Loucy (cell line): Measurements from ENCODE around the gene GDF2.

Experiments
- EZH2phosphoT487 ChIP-seq: fragments of 200-600 bp; IDR thresholded peaks from 2 replicates; pipeline ENCODE4 v1.6.1; 2018; ENCODE audit warnings: antibody characterized with exemption, mild to moderate bottlenecking, moderate library complexity, borderline replicate concordance
- TF ChIP-seq, protein P1 (sequence below): fragments of 200-600 bp; sonication (generic); conservative IDR thresholded peaks from 2 replicates; pipeline ENCODE4 v1.5.1; 2014; ENCODE audit warnings: mild to moderate bottlenecking, antibody characterized with exemption, low read length

DNA sequence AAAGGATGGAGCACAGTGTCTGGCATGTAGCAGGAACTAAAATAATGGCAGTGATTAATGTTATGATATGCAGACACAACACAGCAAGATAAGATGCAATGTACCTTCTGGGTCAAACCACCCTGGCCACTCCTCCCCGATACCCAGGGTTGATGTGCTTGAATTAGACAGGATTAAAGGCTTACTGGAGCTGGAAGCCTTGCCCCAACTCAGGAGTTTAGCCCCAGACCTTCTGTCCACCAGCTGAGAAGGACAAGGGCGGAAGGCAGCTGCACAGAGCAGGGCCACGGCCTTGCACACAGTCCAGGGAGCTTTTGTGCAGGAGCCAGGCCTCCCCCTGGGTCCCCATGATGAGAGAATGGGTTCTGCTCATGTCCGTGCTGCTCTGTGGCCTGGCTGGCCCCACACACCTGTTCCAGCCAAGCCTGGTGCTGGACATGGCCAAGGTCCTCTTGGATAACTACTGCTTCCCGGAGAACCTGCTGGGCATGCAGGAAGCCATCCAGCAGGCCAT is 25.9 kb downstream of the GDF2 start, which contains the start of gene RBP3:
- TF ChIP-seq, protein P1, sequence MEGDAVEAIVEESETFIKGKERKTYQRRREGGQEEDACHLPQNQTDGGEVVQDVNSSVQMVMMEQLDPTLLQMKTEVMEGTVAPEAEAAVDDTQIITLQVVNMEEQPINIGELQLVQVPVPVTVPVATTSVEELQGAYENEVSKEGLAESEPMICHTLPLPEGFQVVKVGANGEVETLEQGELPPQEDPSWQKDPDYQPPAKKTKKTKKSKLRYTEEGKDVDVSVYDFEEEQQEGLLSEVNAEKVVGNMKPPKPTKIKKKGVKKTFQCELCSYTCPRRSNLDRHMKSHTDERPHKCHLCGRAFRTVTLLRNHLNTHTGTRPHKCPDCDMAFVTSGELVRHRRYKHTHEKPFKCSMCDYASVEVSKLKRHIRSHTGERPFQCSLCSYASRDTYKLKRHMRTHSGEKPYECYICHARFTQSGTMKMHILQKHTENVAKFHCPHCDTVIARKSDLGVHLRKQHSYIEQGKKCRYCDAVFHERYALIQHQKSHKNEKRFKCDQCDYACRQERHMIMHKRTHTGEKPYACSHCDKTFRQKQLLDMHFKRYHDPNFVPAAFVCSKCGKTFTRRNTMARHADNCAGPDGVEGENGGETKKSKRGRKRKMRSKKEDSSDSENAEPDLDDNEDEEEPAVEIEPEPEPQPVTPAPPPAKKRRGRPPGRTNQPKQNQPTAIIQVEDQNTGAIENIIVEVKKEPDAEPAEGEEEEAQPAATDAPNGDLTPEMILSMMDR = no peak
- TF ChIP-seq EZH2phosphoT487 = no peak
